Activated naive CD4-positive, alpha-beta T cell treated with anti-CD3 and anti-CD28 coated beads, Interleukin-2, amount 10 ng/mL, durations not matched to agents 7 days and 5 days (primary cell): ENCODE measurements around the gene DCLK2.

ENCODE experiments used
- CTCF ChIA-PET: fragments of 350-600 bp; sonication (Branson Sonifier 250); formaldehyde crosslinking; loops from one replicate; lab custom pipeline; 2021; ENCODE audit warnings: antibody characterized with exemption; lab: Charles Lee
- DNase-seq: peaks from one replicate; pipeline ENCODE4 v3.0.0-alpha.2; 2020
- H3K27ac Mint-ChIP-seq: one replicate; pipeline ENCODE4 v1.8.0; 2021; ENCODE audit warnings: mild to moderate bottlenecking, moderate library complexity, mixed read lengths
- H3K27me3 Mint-ChIP-seq: one replicate; pipeline ENCODE4 v1.8.0; 2021; ENCODE audit warnings: mild to moderate bottlenecking, mixed read lengths
- H3K36me3 Mint-ChIP-seq: one replicate; pipeline ENCODE4 v1.8.0; 2021; ENCODE audit warnings: mixed read lengths
- H3K4me1 Mint-ChIP-seq: one replicate; pipeline ENCODE4 v1.8.0; 2021; ENCODE audit warnings: mixed read lengths
- H3K4me3 Mint-ChIP-seq: one replicate; pipeline ENCODE4 v1.8.0; 2021; ENCODE audit warnings: mild to moderate bottlenecking, moderate library complexity, mixed read lengths
- H3K9me3 Mint-ChIP-seq: one replicate; pipeline ENCODE4 v1.8.0; 2021; ENCODE audit warnings: mixed read lengths

DCLK2 gene

DNA sequence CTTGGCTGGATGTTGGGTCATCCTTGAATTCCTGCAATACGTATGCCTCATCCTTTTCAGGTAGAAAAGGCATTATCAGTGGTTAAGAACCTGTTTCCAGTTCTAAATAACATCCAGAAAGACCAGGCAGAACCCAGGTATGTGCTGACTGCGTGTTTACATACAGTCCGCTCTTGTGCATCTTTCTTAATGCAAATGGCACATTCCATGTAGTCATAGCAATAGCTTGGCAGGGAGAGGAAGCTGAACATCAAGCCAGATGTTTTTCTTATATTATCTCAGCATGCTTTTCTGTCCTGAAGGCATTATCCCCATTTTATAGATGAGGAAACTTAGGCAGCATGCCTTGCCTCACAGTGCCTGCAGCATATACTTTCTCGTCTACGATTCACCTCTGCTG, 2.1 kb downstream of the DCLK2 start:
- CTCF ChIA-PET = no interaction called here
- no peak overlapping the region for H3K4me3 Mint-ChIP-seq
- peaks cover 4% of the 10 kb centered on the region for H3K4me1 Mint-ChIP-seq
- no peaks in the 10 kb centered on the region for H3K9me3 Mint-ChIP-seq
- H3K27me3 Mint-ChIP-seq = peaks cover 45% of the 10 kb centered on the region
- H3K36me3 Mint-ChIP-seq = no peaks in the 10 kb centered on the region
- no peak overlapping the region for H3K27ac Mint-ChIP-seq
- no peak for DNase-seq

DNA sequence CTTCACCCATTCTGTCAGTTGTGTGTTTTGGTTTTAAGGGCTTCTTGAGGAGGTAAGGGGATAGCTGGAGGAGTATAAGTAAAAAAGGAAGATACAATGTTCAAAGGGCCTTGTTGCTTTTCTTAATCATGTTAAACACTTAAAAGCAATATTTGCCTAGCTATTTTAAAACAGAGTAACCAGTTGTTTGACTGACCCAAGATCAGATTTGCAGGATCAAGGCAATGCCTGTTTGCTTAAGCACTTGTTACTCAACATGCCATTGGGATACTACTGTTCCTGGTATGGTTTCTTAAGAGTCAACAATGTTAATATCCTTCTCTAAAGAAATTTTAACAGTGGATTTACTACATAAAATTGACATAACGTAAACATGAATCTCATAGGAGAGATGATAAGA, 2.6 kb downstream of the DCLK2 start:
- H3K27me3 Mint-ChIP-seq = peaks cover 44% of the 10 kb centered on the region
- CTCF ChIA-PET = no interaction called here
- H3K4me1 Mint-ChIP-seq = peaks cover 4% of the 10 kb centered on the region
- no peaks in the 10 kb centered on the region for H3K9me3 Mint-ChIP-seq
- no peak overlapping the region for H3K27ac Mint-ChIP-seq
- no peak overlapping the region for H3K4me3 Mint-ChIP-seq
- DNase-seq = no peak
- H3K36me3 Mint-ChIP-seq = no peaks in the 10 kb centered on the region

DNA sequence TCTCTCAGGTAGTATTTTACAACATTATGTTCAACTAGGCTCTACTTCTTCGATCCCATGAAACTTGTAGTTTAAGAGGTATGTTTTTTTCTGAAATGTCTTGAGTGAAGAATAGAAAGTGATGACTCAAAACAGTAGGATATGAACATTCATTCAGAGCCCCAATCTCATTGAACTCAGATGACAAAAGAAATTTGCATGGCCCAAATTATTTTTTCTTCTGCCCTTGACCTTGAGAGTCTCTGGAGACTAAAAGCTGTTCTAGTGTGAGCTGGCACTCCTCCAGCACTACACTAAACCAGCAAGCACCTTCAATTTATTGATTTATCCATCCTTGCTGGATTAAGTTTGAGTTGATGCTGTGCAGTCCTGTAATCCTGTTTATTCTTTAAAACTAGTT, 4.0 kb downstream of the DCLK2 start:
- no peaks in the 10 kb centered on the region for H3K9me3 Mint-ChIP-seq

DNA sequence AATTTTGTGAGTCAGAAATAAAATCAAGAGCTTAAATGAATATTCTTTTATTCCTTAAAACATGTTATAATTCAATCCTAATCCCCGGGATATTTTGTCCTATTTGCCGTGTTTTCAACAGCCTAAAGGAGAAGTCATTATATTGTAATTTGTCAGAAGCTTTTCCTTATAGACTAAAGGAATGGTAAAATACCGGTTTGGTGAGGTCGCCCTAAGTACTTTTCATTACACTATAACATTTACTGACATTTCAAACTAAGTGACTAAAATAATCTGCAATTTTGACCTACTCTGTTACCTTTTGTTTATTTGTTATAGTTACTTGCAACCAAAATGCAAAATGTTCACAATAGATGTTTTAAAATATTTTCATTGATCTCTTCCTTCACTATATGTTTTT, 8.8 kb downstream of the DCLK2 start:
- CTCF ChIA-PET = no interaction called here
- DNase-seq = no peak
- no peak overlapping the region for H3K4me3 Mint-ChIP-seq
- no peaks in the 10 kb centered on the region for H3K9me3 Mint-ChIP-seq
- H3K36me3 Mint-ChIP-seq = no peaks in the 10 kb centered on the region
- H3K4me1 Mint-ChIP-seq = no peaks in the 10 kb centered on the region
- no peaks in the 10 kb centered on the region for H3K27me3 Mint-ChIP-seq
- no peak overlapping the region for H3K27ac Mint-ChIP-seq

More for the DNA sequence above, 4.0 kb downstream of the DCLK2 start:
- CTCF ChIA-PET = no interaction called here
- peaks cover 4% of the 10 kb centered on the region for H3K4me1 Mint-ChIP-seq
- DNase-seq = no peak
- no peaks in the 10 kb centered on the region for H3K36me3 Mint-ChIP-seq
- H3K4me3 Mint-ChIP-seq = no peak overlapping the region
- peaks cover 32% of the 10 kb centered on the region for H3K27me3 Mint-ChIP-seq
- H3K27ac Mint-ChIP-seq = no peak overlapping the region

DNA sequence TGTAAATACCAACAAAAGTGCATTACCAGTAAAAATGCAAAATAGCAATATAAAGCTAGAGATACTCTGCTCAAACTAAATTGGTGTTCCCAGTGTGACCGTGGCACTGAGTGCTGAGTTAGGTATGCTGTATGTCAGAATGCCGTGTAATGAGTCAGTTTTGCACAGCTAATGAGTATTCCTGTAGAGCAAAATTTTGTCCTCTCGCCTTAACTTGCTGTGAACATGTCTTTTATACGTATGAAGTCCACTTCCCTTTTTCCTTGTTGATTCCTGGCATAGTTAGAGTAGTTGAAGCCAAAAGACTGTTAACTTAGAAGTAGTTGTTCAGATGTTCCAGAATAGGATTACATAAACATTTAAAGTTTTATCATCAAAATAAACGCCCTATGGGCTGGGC, 11.5 kb downstream of the DCLK2 start:
- no peaks in the 10 kb centered on the region for H3K4me1 Mint-ChIP-seq
- CTCF ChIA-PET = no interaction called here
- no peaks in the 10 kb centered on the region for H3K27me3 Mint-ChIP-seq
- no peaks in the 10 kb centered on the region for H3K9me3 Mint-ChIP-seq
- DNase-seq = no peak
- H3K36me3 Mint-ChIP-seq = no peaks in the 10 kb centered on the region
- no peak overlapping the region for H3K4me3 Mint-ChIP-seq
- H3K27ac Mint-ChIP-seq = no peak overlapping the region

DNA sequence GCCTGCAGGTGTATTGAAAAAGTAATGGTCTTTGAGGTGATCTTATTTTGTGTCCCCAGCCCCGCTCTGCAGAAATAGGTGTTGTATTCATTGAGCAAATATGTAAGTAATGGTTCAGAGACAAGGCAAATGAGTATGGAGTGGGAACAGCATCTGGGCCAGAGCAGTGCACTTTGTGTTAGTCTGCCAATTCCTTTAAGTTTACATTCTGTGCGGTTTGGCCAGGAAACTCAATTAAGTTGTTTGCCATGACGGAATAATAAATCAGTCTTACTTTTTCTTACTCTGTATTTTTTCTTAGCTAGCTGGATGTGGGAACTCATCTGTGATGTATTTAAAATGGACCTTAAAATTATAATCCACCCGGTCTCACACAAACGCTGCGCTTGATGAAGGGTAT, 12.6 kb downstream of the DCLK2 start:
- Mint-ChIP-seq H3K27ac (no peak overlapping the region), H3K4me1 (no peaks in the 10 kb centered on the region), H3K36me3 (no peaks in the 10 kb centered on the region), H3K27me3 (no peaks in the 10 kb centered on the region), H3K9me3 (no peaks in the 10 kb centered on the region), H3K4me3 (no peak overlapping the region)
- DNase-seq = no peak
- CTCF ChIA-PET = no interaction called here

DNA sequence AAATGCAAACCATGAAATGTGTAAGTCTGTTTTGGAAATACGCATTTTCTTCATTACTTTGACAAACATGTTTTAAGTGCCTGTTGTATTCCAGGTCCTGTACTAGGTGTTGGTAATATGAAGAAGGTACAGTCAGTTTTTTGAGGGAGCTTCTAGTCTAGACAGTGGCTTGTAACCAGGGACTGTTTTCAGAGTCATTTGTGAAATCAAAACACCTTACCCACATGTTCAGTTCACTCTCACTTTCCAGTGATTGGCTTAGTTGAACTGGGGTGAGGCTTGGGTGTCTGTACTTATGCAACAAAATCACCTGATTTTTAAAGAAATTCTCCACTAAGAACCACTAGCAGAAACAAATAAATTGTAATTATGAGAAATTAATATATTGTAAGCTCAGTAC, 16.4 kb downstream of the DCLK2 start:
- no peaks in the 10 kb centered on the region for H3K4me1 Mint-ChIP-seq
- CTCF ChIA-PET = no interaction called here
- no peaks in the 10 kb centered on the region for H3K36me3 Mint-ChIP-seq
- no peaks in the 10 kb centered on the region for H3K9me3 Mint-ChIP-seq
- no peak overlapping the region for H3K4me3 Mint-ChIP-seq
- no peak for DNase-seq
- H3K27ac Mint-ChIP-seq = no peak overlapping the region
- no peaks in the 10 kb centered on the region for H3K27me3 Mint-ChIP-seq

DNA sequence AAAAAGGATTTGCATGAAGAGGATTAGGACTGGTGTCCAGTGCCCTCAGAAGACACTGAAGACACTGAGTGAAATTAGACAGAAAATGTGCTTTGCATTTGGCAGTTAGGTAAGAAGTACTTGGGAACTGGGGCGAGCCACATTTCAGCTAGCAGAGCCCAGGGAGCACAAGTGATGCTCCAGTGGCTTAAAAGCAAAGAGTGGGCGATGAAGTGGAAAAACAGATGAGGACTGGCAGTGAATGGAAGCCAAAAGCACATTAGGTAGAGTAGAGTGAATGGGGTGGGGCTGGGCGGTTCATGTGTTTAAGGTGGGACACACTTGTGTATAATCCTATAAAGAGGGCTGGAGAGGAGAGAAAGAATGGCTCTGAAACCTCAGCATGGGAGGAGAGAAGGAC, 18.4 kb downstream of the DCLK2 start:
- Mint-ChIP-seq H3K4me1 (no peaks in the 10 kb centered on the region), H3K27ac (no peak overlapping the region), H3K36me3 (no peaks in the 10 kb centered on the region), H3K27me3 (no peaks in the 10 kb centered on the region), H3K4me3 (no peak overlapping the region), H3K9me3 (no peaks in the 10 kb centered on the region)
- CTCF ChIA-PET = no interaction called here
- no peak for DNase-seq

DNA sequence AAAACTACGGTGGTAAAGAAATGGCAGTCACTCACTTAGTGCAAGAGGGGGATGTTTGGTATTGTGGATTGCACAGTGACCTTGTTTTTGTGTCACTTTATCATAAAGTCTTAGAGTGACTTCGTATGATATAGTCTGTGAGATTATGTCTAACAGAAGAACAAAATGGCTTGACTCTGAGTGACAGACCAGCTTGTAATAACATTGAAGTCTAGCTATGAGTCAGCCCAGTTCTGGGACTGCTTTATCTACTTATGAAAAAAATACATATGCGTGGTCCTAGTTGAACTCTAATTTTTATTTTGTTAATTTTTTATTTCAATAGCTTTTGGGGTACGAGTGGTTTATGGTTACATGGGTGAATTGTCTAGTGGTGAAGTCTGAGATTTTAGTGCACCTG, 20.0 kb downstream of the DCLK2 start:
- CTCF ChIA-PET = no interaction called here
- Mint-ChIP-seq H3K27ac (no peak overlapping the region), H3K36me3 (no peaks in the 10 kb centered on the region), H3K4me3 (no peak overlapping the region), H3K9me3 (no peaks in the 10 kb centered on the region), H3K27me3 (no peaks in the 10 kb centered on the region), H3K4me1 (no peaks in the 10 kb centered on the region)
- DNase-seq = no peak

DNA sequence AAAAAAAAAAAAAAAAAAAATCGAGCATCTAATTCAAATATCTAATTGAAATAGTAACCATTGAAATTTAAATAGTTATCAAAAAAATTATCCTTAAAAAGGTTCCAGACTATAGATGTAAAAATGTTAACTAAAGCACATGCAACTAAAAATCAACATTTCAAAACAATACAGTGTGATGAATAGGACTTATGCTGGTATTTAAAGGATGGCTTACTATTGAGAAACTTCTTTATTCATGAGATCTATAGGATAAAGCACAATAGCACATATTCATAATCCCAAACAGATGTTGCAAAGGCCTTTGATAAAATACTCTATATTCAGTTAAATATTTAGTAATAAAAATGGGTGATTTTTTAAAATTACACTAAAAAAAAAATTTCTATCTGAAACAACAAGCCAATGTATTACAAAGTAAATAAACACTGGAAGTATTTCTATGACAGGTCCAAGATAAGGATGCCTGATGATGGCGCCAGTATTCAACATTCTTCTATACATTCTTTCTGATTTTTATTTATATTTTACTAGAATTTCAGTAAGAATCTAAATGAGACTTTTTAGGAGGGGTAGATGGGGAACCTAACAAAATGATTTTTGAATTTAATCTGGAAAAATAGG, 26.3 kb downstream of the DCLK2 start:
- no peaks in the 10 kb centered on the region for H3K9me3 Mint-ChIP-seq
- no peaks in the 10 kb centered on the region for H3K36me3 Mint-ChIP-seq
- no peak overlapping the region for H3K4me3 Mint-ChIP-seq
- H3K27ac Mint-ChIP-seq = no peak overlapping the region
- DNase-seq = no peak
- H3K4me1 Mint-ChIP-seq = no peaks in the 10 kb centered on the region
- no peaks in the 10 kb centered on the region for H3K27me3 Mint-ChIP-seq
- CTCF ChIA-PET = no interaction called here

DNA sequence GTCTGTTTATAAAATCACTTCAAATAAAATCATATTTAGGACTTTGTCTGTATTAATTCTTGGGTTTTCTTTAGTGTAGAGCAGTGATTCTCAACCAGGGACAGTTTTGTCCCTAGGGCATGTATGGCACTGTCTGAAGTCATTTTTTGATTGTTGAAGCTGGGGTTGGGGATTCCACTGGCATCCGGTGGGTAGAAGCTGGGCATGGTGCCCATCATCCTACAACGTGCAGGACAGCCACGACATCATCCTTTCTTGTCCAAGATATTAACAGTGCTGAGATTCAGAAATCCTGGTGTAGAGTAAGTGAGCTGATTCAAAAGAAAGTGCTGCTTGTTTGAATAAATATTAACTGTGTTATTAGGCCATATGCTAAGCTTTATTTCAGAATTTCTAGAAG, 28.6 kb downstream of the DCLK2 start:
- no peaks in the 10 kb centered on the region for H3K4me1 Mint-ChIP-seq
- no peak overlapping the region for H3K4me3 Mint-ChIP-seq
- H3K27me3 Mint-ChIP-seq = no peaks in the 10 kb centered on the region
- no peak overlapping the region for H3K27ac Mint-ChIP-seq
- no peaks in the 10 kb centered on the region for H3K9me3 Mint-ChIP-seq
- no peaks in the 10 kb centered on the region for H3K36me3 Mint-ChIP-seq
- CTCF ChIA-PET = no interaction called here
- DNase-seq = no peak

DNA sequence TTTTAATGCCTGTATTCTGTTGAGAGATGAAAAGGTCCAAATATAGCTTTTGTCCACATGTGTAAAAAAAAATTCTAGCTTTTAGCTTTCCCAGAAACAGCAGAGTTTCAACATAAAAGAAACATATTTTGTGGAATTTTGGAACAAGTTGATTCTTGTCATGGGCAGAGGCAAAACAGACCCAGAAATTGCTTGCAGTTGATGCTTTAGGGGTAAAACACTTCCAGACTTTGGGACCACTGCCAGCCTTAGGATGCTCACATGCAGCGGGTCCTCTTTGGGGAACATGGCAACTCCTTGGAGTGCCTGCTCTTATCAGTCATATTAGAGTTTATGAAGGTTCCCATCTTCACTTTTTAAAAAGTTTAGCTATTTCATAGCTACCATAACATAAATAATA, 30.4 kb downstream of the DCLK2 start:
- no peak overlapping the region for H3K27ac Mint-ChIP-seq
- H3K36me3 Mint-ChIP-seq = no peaks in the 10 kb centered on the region
- H3K4me3 Mint-ChIP-seq = no peak overlapping the region
- DNase-seq = no peak
- no peaks in the 10 kb centered on the region for H3K4me1 Mint-ChIP-seq
- no peaks in the 10 kb centered on the region for H3K27me3 Mint-ChIP-seq
- no peaks in the 10 kb centered on the region for H3K9me3 Mint-ChIP-seq
- CTCF ChIA-PET = no interaction called here

DNA sequence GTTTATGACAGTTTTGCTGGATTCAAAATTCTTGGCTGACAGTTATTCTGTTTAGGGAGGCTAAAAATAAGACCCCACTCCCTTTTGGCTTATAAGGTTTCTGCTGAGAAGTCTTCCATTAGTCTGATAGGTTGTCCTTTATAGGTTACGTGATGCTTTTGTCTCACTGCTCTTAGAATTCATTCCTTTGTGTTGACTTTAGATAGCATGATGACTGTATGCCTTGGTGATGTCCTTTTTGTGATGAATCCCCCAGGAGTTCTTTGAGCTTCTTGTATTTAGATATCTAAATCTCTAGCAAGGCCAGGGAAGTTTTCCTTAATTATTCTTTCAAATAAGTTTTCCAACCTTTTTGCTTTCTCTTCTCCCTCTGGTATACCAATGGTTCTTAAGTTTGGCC, 36.4 kb downstream of the DCLK2 start:
- Mint-ChIP-seq H3K4me3 (no peak overlapping the region), H3K4me1 (no peaks in the 10 kb centered on the region), H3K27ac (no peak overlapping the region), H3K27me3 (no peaks in the 10 kb centered on the region), H3K36me3 (no peaks in the 10 kb centered on the region), H3K9me3 (no peaks in the 10 kb centered on the region)
- CTCF ChIA-PET = no interaction called here
- no peak for DNase-seq

DNA sequence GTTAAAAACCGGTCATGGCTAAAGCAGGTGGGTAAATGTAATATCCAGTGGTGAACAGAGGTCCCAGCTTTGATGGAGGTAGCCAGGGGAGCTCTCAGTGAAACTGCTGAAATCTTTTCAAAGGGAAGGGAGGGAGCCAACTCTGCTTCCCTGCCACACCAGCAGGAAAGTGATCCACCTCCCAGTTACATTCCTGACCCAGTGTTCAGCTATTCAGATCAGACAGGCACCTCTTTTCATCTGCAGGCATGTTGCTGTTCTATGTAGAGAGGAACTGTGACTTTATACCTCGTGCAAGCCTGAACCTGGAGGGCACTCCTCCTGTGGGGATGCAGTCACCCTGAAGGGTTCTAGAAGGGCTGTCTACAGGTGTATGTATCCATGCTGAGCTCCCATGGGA, 37.6 kb downstream of the DCLK2 start:
- H3K4me1 Mint-ChIP-seq = no peaks in the 10 kb centered on the region
- no peaks in the 10 kb centered on the region for H3K36me3 Mint-ChIP-seq
- CTCF ChIA-PET = no interaction called here
- no peaks in the 10 kb centered on the region for H3K9me3 Mint-ChIP-seq
- H3K27me3 Mint-ChIP-seq = no peaks in the 10 kb centered on the region
- H3K4me3 Mint-ChIP-seq = no peak overlapping the region
- no peak for DNase-seq
- H3K27ac Mint-ChIP-seq = no peak overlapping the region

DNA sequence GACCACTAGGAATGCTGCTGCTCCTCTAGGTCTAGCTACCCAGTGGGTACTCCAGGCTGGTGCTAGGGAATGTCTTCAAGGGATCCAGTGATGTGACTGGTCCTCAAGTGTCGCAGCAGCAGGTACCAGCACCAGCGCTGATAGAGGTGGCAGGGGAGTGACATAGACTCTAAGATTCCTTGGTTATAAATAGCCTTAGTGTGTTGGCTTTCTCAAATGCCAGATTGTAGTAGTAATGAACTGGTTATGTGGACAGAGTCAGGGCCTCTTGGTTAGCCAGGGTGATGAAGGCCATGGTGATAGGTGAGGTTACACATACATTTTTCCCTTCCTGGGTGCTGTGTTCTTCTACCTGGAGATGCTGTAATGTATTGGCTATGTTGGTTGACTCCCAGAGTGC, 38.3 kb downstream of the DCLK2 start:
- no peaks in the 10 kb centered on the region for H3K27me3 Mint-ChIP-seq
- no peaks in the 10 kb centered on the region for H3K36me3 Mint-ChIP-seq
- no peaks in the 10 kb centered on the region for H3K9me3 Mint-ChIP-seq
- H3K4me3 Mint-ChIP-seq = no peak overlapping the region
- H3K27ac Mint-ChIP-seq = no peak overlapping the region
- CTCF ChIA-PET = no interaction called here
- no peak for DNase-seq
- no peaks in the 10 kb centered on the region for H3K4me1 Mint-ChIP-seq

DNA sequence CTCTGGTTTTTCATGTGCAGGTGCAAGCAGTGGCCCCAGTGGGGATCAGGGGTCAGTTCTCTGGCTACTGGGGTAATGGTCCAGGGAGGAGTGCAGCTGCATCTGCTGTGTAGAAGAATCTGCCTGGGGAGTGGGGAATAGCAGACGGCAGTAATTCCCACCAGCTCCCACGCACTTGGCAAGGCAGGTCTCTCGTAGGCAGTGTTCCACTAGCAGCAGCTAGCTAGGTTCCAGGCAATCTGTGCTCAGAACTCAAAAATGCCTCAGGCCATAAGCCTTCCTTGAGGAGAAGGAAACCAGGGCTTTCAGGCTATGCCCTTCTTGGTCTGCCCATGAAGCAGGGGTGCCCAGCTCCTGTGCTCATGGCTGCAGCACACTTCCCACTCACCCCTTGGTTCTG, 38.8 kb downstream of the DCLK2 start:
- Mint-ChIP-seq H3K9me3 (no peaks in the 10 kb centered on the region), H3K36me3 (no peaks in the 10 kb centered on the region), H3K27me3 (no peaks in the 10 kb centered on the region), H3K4me1 (no peaks in the 10 kb centered on the region), H3K4me3 (no peak overlapping the region), H3K27ac (no peak overlapping the region)
- no peak for DNase-seq
- CTCF ChIA-PET = no interaction called here
